Ureter (tissue), 1 donor: ENCODE results near the gene SSBP1. TPM values are rescaled to one million over a fixed set of nuclear protein-coding genes. Genes with fewer than 3 reads are reported as not detected.
"Not testable (repeated sequence)": the region's sequence is repeated elsewhere in the genome, so short reads cannot be mapped to it uniquely, and the experiment has no call there.

Experiments
- DNase-seq: peaks from one replicate; pipeline ENCODE4 v3.0.0-alpha.2; 2020; ENCODE audit warnings: low spot score
- total RNA-seq: library from RNA; stranded (reverse); gene quantifications from one replicate; pipeline ENCODE4 v1.2.4, GENCODE V29; 2023
- donor health status: DM: yes; HTN: yes; CAD: no.

SSBP1 gene, protein sequence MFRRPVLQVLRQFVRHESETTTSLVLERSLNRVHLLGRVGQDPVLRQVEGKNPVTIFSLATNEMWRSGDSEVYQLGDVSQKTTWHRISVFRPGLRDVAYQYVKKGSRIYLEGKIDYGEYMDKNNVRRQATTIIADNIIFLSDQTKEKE
- 121 TPM for total RNA-seq

DNA sequence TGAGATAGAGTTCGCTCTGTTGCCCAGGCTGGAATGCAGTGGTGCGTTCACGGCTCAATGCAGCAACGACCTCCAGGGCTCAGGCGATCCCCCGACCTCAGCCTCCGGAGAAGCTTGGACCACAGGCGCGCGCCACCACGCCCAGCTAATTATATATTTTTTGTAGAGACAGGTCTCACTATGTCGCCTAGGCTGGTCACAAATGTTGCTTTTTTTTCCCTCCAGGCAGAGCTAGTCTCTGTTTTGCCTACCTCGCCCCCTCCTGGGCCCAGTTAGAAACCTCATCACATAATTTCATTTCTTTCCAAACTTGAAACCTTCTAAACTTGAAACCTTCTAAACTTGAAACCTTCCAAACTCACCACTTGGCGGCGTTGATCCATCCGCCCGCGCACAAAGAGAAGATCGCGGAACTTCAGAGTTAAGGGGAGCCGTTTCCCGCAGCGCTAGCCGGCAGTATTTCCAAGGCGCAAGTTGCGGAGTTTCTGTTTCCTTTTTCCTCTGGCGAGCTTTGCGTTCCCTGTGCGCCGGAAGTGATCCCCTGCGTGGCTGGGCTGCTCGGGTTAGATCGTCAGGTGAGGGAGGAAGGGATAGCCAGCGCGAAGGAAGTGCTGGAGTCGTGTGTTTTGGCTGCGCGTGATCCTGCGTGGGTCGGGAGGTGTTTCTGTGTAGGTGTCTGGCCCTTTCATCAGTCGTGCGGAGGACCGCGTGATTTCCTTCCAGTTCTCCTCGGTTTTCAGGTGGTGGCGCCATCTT, at the start of gene SSBP1:
SSBP1 (plus strand) TSS at position 523 of the 756 bp plus-strand sequence. CDS start 809 bp downstream, outside the sequence.
- peak; percentile 94 for DNase-seq

DNA sequence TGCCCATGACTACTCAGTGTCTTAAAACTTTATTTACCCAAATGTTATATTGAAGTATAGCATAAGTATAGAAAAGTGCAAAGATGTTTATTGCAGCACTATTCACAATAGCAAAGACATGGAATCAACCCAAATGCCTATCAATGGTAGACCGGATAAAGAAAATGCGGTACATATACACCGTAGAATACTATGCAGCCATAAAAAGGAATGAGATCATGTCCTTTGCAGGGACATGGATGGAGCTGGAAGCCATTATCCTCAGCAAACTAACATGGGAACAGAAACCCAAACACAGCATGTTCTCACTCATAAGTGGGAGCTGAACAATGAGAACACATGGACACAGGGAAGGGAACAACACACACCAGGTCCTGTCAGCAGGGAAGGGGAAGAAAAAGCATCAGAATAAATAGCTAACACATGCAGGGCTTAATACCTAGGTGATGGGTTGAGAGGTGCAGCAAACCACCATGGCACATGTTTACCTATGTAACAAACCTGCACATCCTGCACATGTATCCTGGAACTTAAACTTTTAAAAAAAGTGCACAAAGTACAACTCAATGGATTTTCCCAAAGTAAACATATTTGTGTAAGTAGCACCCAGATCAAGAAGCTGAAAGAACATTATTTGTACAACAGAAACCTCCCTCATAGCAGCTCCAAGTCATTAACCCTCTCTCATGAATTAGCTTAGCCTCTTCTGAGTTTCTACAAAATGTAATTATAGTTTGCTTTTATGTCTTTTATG, 48.9 kb upstream of the SSBP1 start:
- not testable (repeated sequence) for DNase-seq

GRCh38 chr7:141691540-141691939, 46.6 kb upstream of the SSBP1 start:
- no peak for DNase-seq

GRCh38 chr7:141691961-141692360, 46.2 kb upstream of the SSBP1 start:
- no peak for DNase-seq

DNA sequence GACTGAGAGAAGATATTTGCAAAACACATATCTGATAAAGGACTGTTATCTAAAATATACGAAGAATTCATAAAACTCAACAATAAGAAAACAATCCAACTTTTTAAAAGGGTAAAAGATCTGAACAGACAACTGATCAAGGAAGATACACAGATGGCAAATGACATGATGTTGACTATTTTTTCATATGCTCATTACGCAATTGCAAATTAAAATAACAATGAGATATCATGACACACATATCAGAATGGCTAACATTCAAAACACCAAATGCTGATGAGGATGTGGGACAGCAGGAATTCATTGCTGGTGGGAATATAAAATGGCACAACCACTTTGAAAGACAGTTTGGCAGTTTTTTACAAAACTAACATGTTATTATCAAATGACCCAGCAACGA, 45.1 kb upstream of the SSBP1 start:
- DNase-seq = no peak

GRCh38 chr7:141695803-141696289, 42.3 kb upstream of the SSBP1 start:
- no peak for DNase-seq

DNA sequence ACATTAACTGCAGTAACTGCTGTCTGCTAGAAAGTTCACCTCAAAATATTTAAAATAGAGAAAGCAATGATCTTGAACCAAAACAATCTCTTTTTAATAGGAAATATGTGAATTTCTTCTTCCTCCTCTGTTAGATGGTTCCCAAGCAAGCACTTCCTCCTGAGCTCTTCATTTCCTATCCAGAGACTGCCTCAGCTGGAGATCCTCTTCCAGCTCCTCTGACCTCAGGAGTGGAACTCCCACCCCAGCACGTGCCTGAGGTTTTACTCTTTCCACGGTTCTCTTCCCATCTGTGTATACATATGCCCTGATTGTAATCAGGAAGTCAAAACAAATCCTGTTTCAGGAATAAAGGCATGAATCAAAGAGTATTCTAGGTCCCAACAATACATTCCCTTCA, 41.8 kb upstream of the SSBP1 start:
- DNase-seq = no peak

DNA sequence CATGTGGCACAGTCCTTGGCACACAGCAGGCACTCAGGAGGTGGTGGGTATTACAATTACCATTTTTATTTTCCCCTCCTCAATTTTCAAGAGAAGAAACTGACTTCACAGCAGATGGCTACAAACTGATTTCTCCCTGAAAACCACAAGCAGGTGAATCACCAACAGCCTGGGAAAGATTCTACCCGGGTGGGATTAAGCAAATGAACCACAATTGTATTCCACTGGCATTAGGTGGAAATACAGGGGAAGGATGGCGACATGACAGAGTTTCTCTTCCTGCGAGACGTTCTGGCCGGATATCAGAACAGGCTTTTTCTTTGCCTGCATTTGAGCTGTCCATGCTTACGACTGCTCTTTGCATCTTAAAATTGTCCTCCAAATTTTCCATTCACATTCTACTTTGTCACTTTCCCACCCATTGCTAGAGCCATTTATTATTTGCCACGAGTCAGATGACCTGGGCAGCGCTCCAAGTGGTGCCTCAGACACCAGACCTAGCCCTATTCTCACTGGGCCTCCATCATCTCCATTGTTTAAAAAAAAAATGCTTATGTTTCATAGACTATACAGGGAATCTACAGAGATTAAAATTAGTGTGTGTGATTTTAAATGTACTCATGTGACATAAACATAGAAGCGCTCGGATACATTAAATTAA, 40.8 kb upstream of the SSBP1 start:
- no peak for DNase-seq

DNA sequence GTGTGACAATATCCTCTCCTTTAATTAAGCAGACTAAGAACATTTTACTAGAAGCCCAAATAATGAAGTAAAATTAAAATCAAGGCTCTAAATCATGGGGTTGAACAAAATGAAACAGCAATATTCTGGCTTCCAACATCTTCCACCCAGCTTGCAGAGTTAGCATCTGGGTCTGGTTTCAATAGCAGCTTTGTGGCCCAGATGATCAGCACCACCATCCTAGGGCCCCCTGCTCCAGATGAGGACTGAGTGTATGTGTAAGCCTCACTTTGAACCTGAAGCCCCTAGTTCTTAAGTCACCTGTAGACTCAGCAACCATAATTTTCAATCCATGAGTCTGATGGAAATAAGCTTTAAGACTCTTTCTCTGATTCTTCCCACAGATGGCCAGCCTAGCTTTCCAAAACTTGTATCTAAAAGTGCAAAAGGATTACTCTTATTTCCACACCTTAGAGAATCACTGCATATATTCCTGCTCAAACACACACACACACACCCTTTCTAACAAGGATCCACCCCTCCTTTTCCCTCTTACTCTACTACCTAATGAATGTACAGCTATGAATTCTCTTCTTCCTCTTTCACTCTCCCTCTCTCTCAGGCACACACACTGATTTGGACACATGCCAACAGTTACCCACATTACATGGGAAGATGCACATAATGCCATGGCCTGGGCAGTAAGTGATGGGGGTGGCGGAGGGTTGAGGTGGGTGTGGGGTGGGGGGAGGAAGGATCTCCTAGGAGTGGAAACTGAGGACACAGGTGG, 39.7 kb upstream of the SSBP1 start:
- no peak for DNase-seq

GRCh38 chr7:141699860-141700259, 38.3 kb upstream of the SSBP1 start:
- no peak for DNase-seq

- DNase-seq = no peak
Observed at GRCh38 chr7:141700296-141700847, 37.8 kb upstream of the SSBP1 start.

- DNase-seq = no peak
Observed at GRCh38 chr7:141700848-141701371, 37.2 kb upstream of the SSBP1 start.

- peak; percentile 54 for DNase-seq
Observed at GRCh38 chr7:141701489-141702046, 36.6 kb upstream of the SSBP1 start.

GRCh38 chr7:141702047-141702567, 36.1 kb upstream of the SSBP1 start, which contains the start of gene DENND11:
DENND11 (minus strand) TSS chr7:141702166; CDS start chr7:141702153, 13 bp downstream.
- DNase-seq = no peak

DNA sequence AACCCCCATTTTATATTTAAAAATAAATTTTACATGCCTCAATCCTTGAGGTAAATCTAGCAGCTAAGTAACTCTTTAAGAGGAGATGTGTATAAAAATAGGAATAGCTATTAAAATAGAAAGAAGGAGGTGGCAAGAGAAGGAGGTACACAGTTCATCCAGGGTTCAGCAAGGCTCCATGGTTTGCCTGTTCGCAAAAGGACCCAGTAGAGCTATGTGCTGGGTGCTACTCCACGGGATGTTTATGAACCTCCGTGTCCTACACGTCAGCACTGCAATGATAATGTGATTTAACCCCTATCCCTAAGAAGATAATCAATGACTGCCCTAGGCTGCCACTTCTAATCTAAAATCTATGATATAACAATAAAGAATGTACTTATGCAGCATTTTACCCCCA, 35.3 kb upstream of the SSBP1 start:
- DNase-seq = no peak

GRCh38 chr7:141704112-141704511, 34.0 kb upstream of the SSBP1 start:
- DNase-seq = no peak

GRCh38 chr7:141704741-141705140, 33.4 kb upstream of the SSBP1 start:
- DNase-seq = no peak

- DNase-seq = no peak
Observed at GRCh38 chr7:141706239-141707064, 31.7 kb upstream of the SSBP1 start.

DNA sequence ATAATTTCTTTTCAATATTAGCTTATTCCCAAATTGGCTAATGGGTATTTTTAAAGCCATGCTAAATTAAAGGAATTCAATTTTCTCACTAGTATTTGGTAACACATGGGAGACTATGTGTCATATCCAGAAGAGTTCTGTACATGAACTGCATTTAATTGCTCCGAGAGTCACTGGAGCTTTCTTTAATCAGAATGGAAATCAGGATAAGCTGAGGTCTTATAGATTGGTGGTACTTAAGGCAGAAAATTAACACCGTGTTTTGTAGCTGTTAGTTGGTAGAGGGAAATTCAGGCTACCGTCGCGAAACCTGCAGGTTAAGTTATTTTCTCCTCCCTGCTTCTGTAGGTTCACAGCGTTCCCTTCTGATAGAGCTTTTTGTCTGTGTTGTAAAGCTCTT, 29.8 kb upstream of the SSBP1 start, which contains the start of gene WEE2:
WEE2 (plus strand) TSS at position 3 of the 400 bp plus-strand sequence. CDS start 406 bp downstream, outside the sequence.
- no peak for DNase-seq
